GM12878 (cell line): ENCODE data around the gene SOX30. TPM values are rescaled to one million over a fixed set of nuclear protein-coding genes. Genes with fewer than 3 reads are reported as not detected.

Source experiments
- ATAC-seq: fragments of 200-7000 bp; cut with Tn5 transposase; 3 replicates; pipeline ENCODE4 v1.9.1; 2020; ENCODE audit warnings: mild to moderate bottlenecking, moderate library complexity
- BruUV-seq: library from RNA; stranded (reverse); fragments of 400-500 nt; replicated peaks from 2 replicates; lab custom pipeline; 2021; lab: Mats Ljungman, UMichigan
- CTCF ChIA-PET: fragments of 300-600 bp; sonication (Branson Sonifier 250); formaldehyde crosslinking; extraction: SDS; loops from one replicate; lab custom pipeline; 2021; ENCODE audit warnings: inconsistent platforms; lab: Yijun Ruan, JAX
- POLR2A ChIA-PET: fragments of 350-600 bp; formaldehyde crosslinking; extraction: SDS; loops from one replicate; lab custom pipeline; 2021; ENCODE audit warnings: inconsistent platforms; lab: Charles Lee
- RAD21 ChIA-PET: fragments of 300-600 bp; sonication (Branson Sonifier 250); formaldehyde crosslinking; loops from one replicate; lab custom pipeline; 2023; ENCODE audit warnings: antibody characterized with exemption; ENCODE audit not compliant: unreplicated experiment; lab: Charles Lee
- SMC1A ChIA-PET: fragments of 300-600 bp; sonication (Branson Sonifier 250); formaldehyde crosslinking; loops from one replicate; lab custom pipeline; 2023; ENCODE audit not compliant: unreplicated experiment, uncharacterized antibody; lab: Charles Lee
- DNase-seq: peaks from one replicate; pipeline ENCODE4 v3.0.0-alpha.2; 2011; ENCODE audit warnings: low read depth, low spot score
- FAIRE-seq: peaks from 3 replicates; lab custom pipeline; 2011; peaks lifted over from hg19 to GRCh38; lab: Jason Lieb, UNC
- H2AFZ ChIP-seq: 2 replicates; pipeline ENCODE4 v1.6.0; 2011; ENCODE audit warnings: low read depth, low read length, control low read depth; ENCODE audit not compliant: control insufficient read depth
- H3K27ac ChIP-seq: 2 replicates; pipeline ENCODE4 v1.5.1; 2011; ENCODE audit warnings: control low read depth; ENCODE audit not compliant: control insufficient read depth, insufficient read depth
- H3K27me3 ChIP-seq, 2 experiments: replicated peaks in 1 of 2; 2 replicates each; pipeline versions ENCODE4 v1.6.0 to v1.6.1; 2011; ENCODE audit warnings: low read length in 1 of 2; ENCODE audit not compliant: control insufficient read depth in 2 of 2, insufficient read depth in 2 of 2
- H3K36me3 ChIP-seq, 2 experiments: 2 replicates each; pipeline ENCODE4 v1.5.1; 2011; ENCODE audit warnings: low read length in 1 of 2; ENCODE audit not compliant: control insufficient read depth in 2 of 2, insufficient read depth in 2 of 2
- H3K4me1 ChIP-seq: 2 replicates; pipeline ENCODE4 v1.6.1; 2011; ENCODE audit warnings: mild to moderate bottlenecking, low read length, moderate library complexity, mixed read lengths; ENCODE audit not compliant: control insufficient read depth, insufficient read depth
- H3K4me2 ChIP-seq: 2 replicates; pipeline ENCODE4 v1.6.0; 2011; ENCODE audit warnings: control low read depth; ENCODE audit not compliant: control insufficient read depth, insufficient read depth
- H3K4me3 ChIP-seq: fragments of 200-600 bp; sonication (generic); 2 replicates; pipeline ENCODE4 v1.5.1; 2016
- H3K79me2 ChIP-seq: 2 replicates; pipeline ENCODE4 v1.6.0; 2011; ENCODE audit warnings: low read length; ENCODE audit not compliant: control insufficient read depth, insufficient read depth
- H3K9ac ChIP-seq: 2 replicates; pipeline ENCODE4 v1.8.0; 2011; ENCODE audit warnings: low read length, control low read depth, mixed read lengths; ENCODE audit not compliant: control insufficient read depth, insufficient read depth
- H3K9me3 ChIP-seq: replicated peaks from 3 replicates; pipeline ENCODE4 v1.5.1; 2011; ENCODE audit warnings: mild to moderate bottlenecking, low read length; ENCODE audit not compliant: control insufficient read depth, insufficient read depth
- H4K20me1 ChIP-seq: 2 replicates; pipeline ENCODE4 v1.6.0; 2011; ENCODE audit not compliant: control insufficient read depth, insufficient read depth
- DPF2 ChIP-seq: fragments of 450-650 bp; IDR thresholded peaks from 2 replicates; pipeline ENCODE4 v1.6.1; 2017; ENCODE audit warnings: mild to moderate bottlenecking
- EP300 ChIP-seq, 2 experiments: fragments of 150-350 bp in 1 of 2; IDR thresholded peaks; 2 replicates each; pipeline ENCODE4 v1.6.1; 2011 to 2012; ENCODE audit warnings: low read depth in 2 of 2, low read length in 2 of 2, borderline replicate concordance in 1 of 2, improper control_type of control experiment in 1 of 2, inconsistent platforms in 1 of 2; ENCODE audit not compliant: control insufficient read depth in 1 of 2
- HDAC6 ChIP-seq: fragments of 200-600 bp; sonication (generic); IDR thresholded peaks from one replicate; pipeline ENCODE4 v1.8.0; 2017; ENCODE audit warnings: antibody characterized with exemption; ENCODE audit not compliant: unreplicated experiment
- LARP7 ChIP-seq: fragments of 450-650 bp; IDR thresholded peaks from 2 replicates; pipeline ENCODE4 v1.6.1; 2017; ENCODE audit warnings: mild to moderate bottlenecking
- NFIC ChIP-seq: IDR thresholded peaks from 2 replicates; pipeline ENCODE4 v1.6.1; 2012; ENCODE audit warnings: low read depth, mild to moderate bottlenecking, inconsistent platforms, low read length, moderate library complexity
- NRF1 ChIP-seq: conservative IDR thresholded peaks from 2 replicates; pipeline ENCODE4 v1.6.1; 2011; ENCODE audit warnings: mild to moderate bottlenecking, low read depth, low read length, improper control_type of control experiment
- RCOR1 ChIP-seq: conservative IDR thresholded peaks from 2 replicates; pipeline ENCODE4 v1.6.1; 2012; ENCODE audit warnings: low read depth, low read length, improper control_type of control experiment
- SIN3A ChIP-seq: IDR thresholded peaks from 2 replicates; pipeline ENCODE4 v1.6.1; 2012; ENCODE audit warnings: low read depth, low read length, improper control_type of control experiment
- TBL1XR1 ChIP-seq: IDR thresholded peaks from 2 replicates; pipeline ENCODE4 v1.6.1; 2012; ENCODE audit warnings: low read depth, low read length, improper control_type of control experiment
- WGBS: methylation state at CpG from one replicate; pipeline ENCODE4 v1.1.6; 2016; ENCODE audit warnings: low lambda C conversion rate; ENCODE audit not compliant: insufficient replicate concordance, insufficient coverage; ENCODE audit errors: missing lambda C conversion rate; 5-methylcytosine and 5-hydroxymethylcytosine counted together
- in situ Hi-C: fragments of 300-500 bp; cut with MboI; formaldehyde crosslinking; loops from 9 replicates; pipeline ENCODE4 v1.14.3; 2018; ENCODE audit warnings: mixed read lengths
- intact Hi-C: fragments of 100-400 bp; cut with micrococcal nuclease; formaldehyde crosslinking; loops from one replicate; pipeline ENCODE4 v1.14.2; 2022; ENCODE audit not compliant: unreplicated experiment
- polyA plus RNA-seq, 11 experiments: library from polyadenylated mRNA; depleted of rRNA in 4 of 11; unstranded in 6 of 11; stranded (reverse) in 5 of 11; fragments of >200 nt; fragmentation: Nextera tagmentation in 4 of 11; fragmentation: Illumina TruSeq in 1 of 11; extraction: Ambion mirVana in 4 of 11; extraction: Trizol in 1 of 11; gene quantifications; 1 replicate in 1 of 11; 2 replicates in 10 of 11; pipeline versions ENCODE4 v1.2.1 to v1.2.3, GENCODE V29; 2011 to 2016; ENCODE audit warnings: inconsistent platforms in 2 of 11, missing spikeins in 2 of 11, low read depth in 1 of 11
- total RNA-seq, 4 experiments: library from RNA; depleted of rRNA in 3 of 4; stranded (reverse); fragments of >200 nt in 3 of 4; fragmentation: Illumina TruSeq in 1 of 4; extraction: Trizol in 1 of 4; gene quantifications; 2 replicates each; pipeline versions ENCODE4 v1.2.1 to v1.2.3, GENCODE V29; 2013 to 2021
- TF ChIP-seq, protein P1 (sequence below): IDR thresholded peaks from 2 replicates; pipeline ENCODE4 v1.6.1; 2012; ENCODE audit warnings: improper control_type of control experiment, low read depth, low read length; ENCODE audit not compliant: insufficient replicate concordance
- TF ChIP-seq, protein P2 (sequence below), 3 experiments: IDR thresholded peaks in 2 of 3; conservative IDR thresholded peaks in 1 of 3; 2 replicates each; pipeline ENCODE4 v1.5.1; 2011; ENCODE audit warnings: low read depth in 3 of 3, low read length in 3 of 3, mild to moderate bottlenecking in 3 of 3, control low read depth in 2 of 3, moderate library complexity in 2 of 3, inconsistent platforms in 1 of 3, mixed read lengths in 1 of 3; ENCODE audit not compliant: control insufficient read depth in 2 of 3, insufficient read depth in 1 of 3; ENCODE audit errors: extremely low read depth in 1 of 3

SOX30 gene
- total and polyA plus RNA-seq, 10 of the 15 experiments (the other 5 are each of a cell fraction or from before 2014, with no cell fraction given) = 0.06 to 0.32 (median 0.10) TPM; not detected in 2

DNA sequence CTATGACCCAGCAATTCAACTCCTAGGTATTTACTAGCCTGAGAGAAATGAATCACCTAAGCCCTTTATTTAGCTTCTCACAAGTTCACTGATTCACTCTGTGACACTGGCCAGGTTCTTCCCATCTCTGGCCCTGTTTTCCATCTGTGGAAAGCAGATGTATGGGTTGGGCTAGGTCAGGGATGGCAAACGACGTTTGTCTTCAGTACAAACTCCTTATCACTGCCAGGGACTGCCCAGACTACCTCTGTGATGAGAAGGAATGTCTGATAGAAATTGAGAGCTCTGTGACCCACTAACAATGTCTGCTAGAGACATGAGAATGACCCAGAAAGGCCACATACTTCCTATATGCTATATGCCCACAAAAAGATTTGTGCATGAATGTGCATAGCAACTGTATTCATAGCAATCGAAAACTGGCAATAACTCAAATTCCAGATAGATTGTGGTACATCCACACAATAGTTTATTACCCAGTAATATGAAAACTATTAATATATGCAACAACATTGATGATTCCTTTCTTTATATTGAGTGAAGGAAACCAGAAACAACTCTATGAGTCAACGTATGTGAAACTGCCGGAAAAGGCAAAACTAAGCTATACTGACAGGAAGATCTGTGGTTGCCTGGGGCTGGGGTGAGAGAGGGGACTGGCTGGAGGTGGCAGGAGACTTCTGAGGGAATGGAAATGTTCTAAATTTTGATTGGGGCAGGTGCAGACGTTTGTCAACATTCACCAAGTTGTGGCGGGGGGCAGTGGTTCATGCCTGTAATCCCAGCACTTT lies 44.7 kb downstream of the SOX30 start:
- ChIA-PET SMC1A (interaction anchor here (0.8 to 11.6 kb wide), 10 partner anchors 11 to 136 kb away, joined by 3 to 142 read pairs (median 3); partner anchors contain the start of genes LSM11 and SOX30), POLR2A (interaction anchor here (0.6 to 3.7 kb wide), 8 partner anchors 11 to 1855 kb away, joined by 3 to 25 read pairs (median 5); no protein-coding TSS in a partner anchor), RAD21 (interaction anchor here (0.9 to 7.2 kb wide), 4 partner anchors 11 to 87 kb away, joined by 3 to 90 read pairs (median 5); no protein-coding TSS in a partner anchor), CTCF (interaction anchor here (0.6 to 1.7 kb wide), 6 partner anchors 11 to 131 kb away, joined by 3 to 11 read pairs (median 4); no protein-coding TSS in a partner anchor)
- FAIRE-seq (no peak), DNase-seq (no peak), ATAC-seq (peak; percentile 60)
- Histone ChIP-seq H2AFZ (peak overlapping the region; percentile 66), H3K4me3 (no peak overlapping the region), H3K79me2 (no peaks in the 10 kb centered on the region), H4K20me1 (no peaks in the 10 kb centered on the region), H3K4me2 (peak overlapping the region; percentile 4; the same call in 1 of the 2 replicates), H3K9me3 (no peaks in the 10 kb centered on the region; the same call in 2 of the 3 replicates), H3K4me1 (peaks cover 57% of the 10 kb centered on the region), H3K36me3 (no peaks in the 10 kb centered on the region), H3K9ac (no peak overlapping the region), H3K27ac (peak overlapping the region; percentile 29; the same call in 1 of the 2 replicates), H3K27me3 (no peaks in the 10 kb centered on the region)
- 64% methylated on average over 7 of the region's 7 CpGs for whole genome bisulfite sequencing
- BruUV-seq = no TSS peak
- in situ Hi-C loops = no loop called here
- intact Hi-C loops = no loop called here
- TF ChIP-seq RCOR1 (no peak), TBL1XR1 (no peak), LARP7 (no peak), NRF1 (no peak), SIN3A (no peak), DPF2 (0 out of 2 replicates have a peak, but pooled peaks have one; percentile 46), NFIC (peak; percentile 58; the same call in 1 of the 2 replicates), EP300 (IDR thresholded peaks at IDR 0.05; ENCODE audit: borderline replicate concordance in 1 of 2, control insufficient read depth in 1 of 2, low read depth in 2 of 2, low read length in 2 of 2) (no peak), HDAC6 (no peak)
- TF ChIP-seq, protein P1, sequence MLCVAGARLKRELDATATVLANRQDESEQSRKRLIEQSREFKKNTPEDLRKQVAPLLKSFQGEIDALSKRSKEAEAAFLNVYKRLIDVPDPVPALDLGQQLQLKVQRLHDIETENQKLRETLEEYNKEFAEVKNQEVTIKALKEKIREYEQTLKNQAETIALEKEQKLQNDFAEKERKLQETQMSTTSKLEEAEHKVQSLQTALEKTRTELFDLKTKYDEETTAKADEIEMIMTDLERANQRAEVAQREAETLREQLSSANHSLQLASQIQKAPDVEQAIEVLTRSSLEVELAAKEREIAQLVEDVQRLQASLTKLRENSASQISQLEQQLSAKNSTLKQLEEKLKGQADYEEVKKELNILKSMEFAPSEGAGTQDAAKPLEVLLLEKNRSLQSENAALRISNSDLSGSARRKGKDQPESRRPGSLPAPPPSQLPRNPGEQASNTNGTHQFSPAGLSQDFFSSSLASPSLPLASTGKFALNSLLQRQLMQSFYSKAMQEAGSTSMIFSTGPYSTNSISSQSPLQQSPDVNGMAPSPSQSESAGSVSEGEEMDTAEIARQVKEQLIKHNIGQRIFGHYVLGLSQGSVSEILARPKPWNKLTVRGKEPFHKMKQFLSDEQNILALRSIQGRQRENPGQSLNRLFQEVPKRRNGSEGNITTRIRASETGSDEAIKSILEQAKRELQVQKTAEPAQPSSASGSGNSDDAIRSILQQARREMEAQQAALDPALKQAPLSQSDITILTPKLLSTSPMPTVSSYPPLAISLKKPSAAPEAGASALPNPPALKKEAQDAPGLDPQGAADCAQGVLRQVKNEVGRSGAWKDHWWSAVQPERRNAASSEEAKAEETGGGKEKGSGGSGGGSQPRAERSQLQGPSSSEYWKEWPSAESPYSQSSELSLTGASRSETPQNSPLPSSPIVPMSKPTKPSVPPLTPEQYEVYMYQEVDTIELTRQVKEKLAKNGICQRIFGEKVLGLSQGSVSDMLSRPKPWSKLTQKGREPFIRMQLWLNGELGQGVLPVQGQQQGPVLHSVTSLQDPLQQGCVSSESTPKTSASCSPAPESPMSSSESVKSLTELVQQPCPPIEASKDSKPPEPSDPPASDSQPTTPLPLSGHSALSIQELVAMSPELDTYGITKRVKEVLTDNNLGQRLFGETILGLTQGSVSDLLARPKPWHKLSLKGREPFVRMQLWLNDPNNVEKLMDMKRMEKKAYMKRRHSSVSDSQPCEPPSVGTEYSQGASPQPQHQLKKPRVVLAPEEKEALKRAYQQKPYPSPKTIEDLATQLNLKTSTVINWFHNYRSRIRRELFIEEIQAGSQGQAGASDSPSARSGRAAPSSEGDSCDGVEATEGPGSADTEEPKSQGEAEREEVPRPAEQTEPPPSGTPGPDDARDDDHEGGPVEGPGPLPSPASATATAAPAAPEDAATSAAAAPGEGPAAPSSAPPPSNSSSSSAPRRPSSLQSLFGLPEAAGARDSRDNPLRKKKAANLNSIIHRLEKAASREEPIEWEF = no peak
- TF ChIP-seq, protein P2, sequence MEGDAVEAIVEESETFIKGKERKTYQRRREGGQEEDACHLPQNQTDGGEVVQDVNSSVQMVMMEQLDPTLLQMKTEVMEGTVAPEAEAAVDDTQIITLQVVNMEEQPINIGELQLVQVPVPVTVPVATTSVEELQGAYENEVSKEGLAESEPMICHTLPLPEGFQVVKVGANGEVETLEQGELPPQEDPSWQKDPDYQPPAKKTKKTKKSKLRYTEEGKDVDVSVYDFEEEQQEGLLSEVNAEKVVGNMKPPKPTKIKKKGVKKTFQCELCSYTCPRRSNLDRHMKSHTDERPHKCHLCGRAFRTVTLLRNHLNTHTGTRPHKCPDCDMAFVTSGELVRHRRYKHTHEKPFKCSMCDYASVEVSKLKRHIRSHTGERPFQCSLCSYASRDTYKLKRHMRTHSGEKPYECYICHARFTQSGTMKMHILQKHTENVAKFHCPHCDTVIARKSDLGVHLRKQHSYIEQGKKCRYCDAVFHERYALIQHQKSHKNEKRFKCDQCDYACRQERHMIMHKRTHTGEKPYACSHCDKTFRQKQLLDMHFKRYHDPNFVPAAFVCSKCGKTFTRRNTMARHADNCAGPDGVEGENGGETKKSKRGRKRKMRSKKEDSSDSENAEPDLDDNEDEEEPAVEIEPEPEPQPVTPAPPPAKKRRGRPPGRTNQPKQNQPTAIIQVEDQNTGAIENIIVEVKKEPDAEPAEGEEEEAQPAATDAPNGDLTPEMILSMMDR (IDR thresholded peaks at IDR 0.05 in 2 of 3, conservative IDR thresholded peaks at IDR 0.05 in 1 of 3; ENCODE audit: control insufficient read depth in 2 of 3, extremely low read depth in 1 of 3, insufficient read depth in 1 of 3, low read depth in 3 of 3, low read length in 3 of 3) = no peak
